Stimulated activated naive CD8-positive, alpha-beta T cell treated with anti-CD3 and anti-CD28 coated beads, Interleukin-15, amount 100 ng/mL, for 72 hours (primary cell): ENCODE data around the gene TRAP1.

ENCODE experiments used
- ATAC-seq: fragments of 150-1000 bp; cut with Tn5 transposase; 2 replicates; pipeline ENCODE4 v1.10.0; 2021; ENCODE audit warnings: mild to moderate bottlenecking, moderate library complexity
- DNase-seq, 2 donors: peaks; one replicate each; pipeline ENCODE4 v3.0.0; 2021 to 2022
- H3K27ac Mint-ChIP-seq, 2 donors: one replicate each; pipeline ENCODE4 v1.8.0; 2022; ENCODE audit warnings: mild to moderate bottlenecking in 2 of 2, mixed read lengths in 2 of 2, moderate library complexity in 2 of 2
- H3K27me3 Mint-ChIP-seq: one replicate; pipeline ENCODE4 v1.8.0; 2022; ENCODE audit warnings: mixed read lengths
- H3K4me1 Mint-ChIP-seq: one replicate; pipeline ENCODE4 v1.8.0; 2022; ENCODE audit warnings: mild to moderate bottlenecking, mixed read lengths
- H3K4me3 Mint-ChIP-seq, 2 donors: one replicate each; pipeline ENCODE4 v1.8.0; 2022; ENCODE audit warnings: mild to moderate bottlenecking in 2 of 2, mixed read lengths in 2 of 2, moderate library complexity in 1 of 2
- H3K9me3 Mint-ChIP-seq, 2 donors: one replicate each; pipeline ENCODE4 v1.8.0; 2022; ENCODE audit warnings: mixed read lengths in 2 of 2

TRAP1 gene

GRCh38 chr16:3642397-3643094 is 74.8 kb downstream of the TRAP1 start:
- Mint-ChIP-seq H3K27me3 (no peaks in the 10 kb centered on the region), H3K27ac (peak overlapping the region in 1 of 2 donors; percentile 10), H3K4me1 (peaks cover 21% of the 10 kb centered on the region), H3K9me3 (peaks cover 0 to 6% of the 10 kb centered on the region in 2 donors), H3K4me3 (no peak overlapping the region)
- no peak for DNase-seq
- no peak for ATAC-seq

GRCh38 chr16:3641801-3642396 is 75.4 kb downstream of the TRAP1 start:
- DNase-seq, result no peak
- no peak for ATAC-seq
- Mint-ChIP-seq H3K27me3 (no peaks in the 10 kb centered on the region), H3K4me3 (no peak overlapping the region), H3K4me1 (peaks cover 27% of the 10 kb centered on the region), H3K9me3 (peaks cover 0 to 6% of the 10 kb centered on the region in 2 donors), H3K27ac (no peak overlapping the region)

DNA sequence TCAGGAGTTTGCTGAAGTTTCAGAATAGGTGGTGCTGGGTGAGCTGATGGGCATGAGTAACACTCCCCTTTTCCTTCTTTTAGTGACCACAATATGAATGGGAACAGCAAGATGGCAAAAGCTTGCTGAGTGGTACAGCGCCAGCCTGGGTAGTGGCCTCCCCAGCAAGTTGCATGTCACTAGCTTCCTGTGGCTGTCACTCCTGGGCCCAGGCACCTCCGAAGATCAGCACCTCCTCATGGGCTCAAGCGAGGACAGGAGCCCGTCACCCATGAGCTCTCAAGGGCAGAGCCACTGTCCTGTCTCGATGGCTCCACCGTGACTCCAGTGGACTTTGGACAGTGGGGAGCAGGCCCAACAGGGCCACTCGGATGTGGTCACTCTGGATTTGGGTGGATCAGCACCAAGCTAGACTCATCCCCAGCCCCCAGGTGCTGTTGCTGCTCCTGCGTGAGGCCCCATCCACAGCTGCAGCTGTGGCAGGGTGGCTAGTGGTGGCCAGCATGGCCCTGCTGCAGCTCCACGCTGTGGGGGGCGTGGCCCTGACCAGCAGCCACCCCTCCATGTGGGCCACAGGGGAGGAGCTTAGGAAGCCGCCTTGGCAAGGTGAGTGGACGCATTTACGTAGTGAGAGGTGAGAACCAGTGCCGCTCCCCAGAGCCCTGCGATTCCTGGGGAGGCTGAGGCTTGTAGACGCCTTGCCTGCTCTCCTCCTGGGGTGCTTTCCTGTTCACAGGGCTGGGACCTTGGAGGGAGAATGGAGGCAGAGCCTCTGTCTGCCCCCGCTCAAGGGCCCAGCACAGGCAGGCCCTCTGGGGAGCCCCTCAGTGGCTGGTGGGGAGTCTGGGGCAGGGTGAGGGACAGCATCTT is 76.5 kb downstream of the TRAP1 start:
- DNase-seq (no peak), ATAC-seq (no peak)
- Mint-ChIP-seq H3K9me3 (peaks cover 0 to 6% of the 10 kb centered on the region in 2 donors), H3K27ac (no peak overlapping the region), H3K4me1 (peaks cover 37% of the 10 kb centered on the region), H3K27me3 (no peaks in the 10 kb centered on the region), H3K4me3 (no peak overlapping the region)

DNA sequence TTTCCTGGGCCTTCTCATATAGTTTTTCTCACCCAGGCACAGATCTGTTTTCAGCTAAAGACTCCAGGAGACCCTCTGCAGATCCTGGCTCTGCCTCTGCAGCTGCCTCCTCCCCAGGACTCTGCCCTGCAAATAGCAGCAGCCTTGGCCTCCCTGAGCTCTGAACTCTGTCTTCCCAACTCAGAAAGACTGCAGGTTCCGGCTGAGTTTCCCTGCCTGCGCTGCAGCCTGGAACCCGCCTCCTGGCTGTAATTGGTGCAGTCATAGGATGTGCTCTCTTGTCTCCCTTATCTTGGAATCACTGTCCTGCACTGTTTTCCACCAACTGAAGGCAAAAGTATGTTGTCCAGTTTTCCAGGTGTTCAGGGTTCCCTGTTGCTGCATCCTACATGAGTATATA is 77.1 kb downstream of the TRAP1 start:
- DNase-seq, result no peak
- Mint-ChIP-seq H3K4me3 (no peak overlapping the region), H3K27me3 (no peaks in the 10 kb centered on the region), H3K9me3 (peaks cover 0 to 6% of the 10 kb centered on the region in 2 donors), H3K27ac (no peak overlapping the region), H3K4me1 (peaks cover 41% of the 10 kb centered on the region)
- ATAC-seq, result no peak

GRCh38 chr16:3638916-3639644 is 78.2 kb downstream of the TRAP1 start:
- H3K27ac Mint-ChIP-seq, result no peak overlapping the region
- no peaks in the 10 kb centered on the region for H3K27me3 Mint-ChIP-seq
- H3K4me3 Mint-ChIP-seq, result no peak overlapping the region
- peak in 1 of 2 donors; percentile 4 for DNase-seq
- H3K9me3 Mint-ChIP-seq, result peaks cover 0 to 6% of the 10 kb centered on the region in 2 donors
- no peak for ATAC-seq
- H3K4me1 Mint-ChIP-seq, result peaks cover 41% of the 10 kb centered on the region

GRCh38 chr16:3637371-3637923 is 79.9 kb downstream of the TRAP1 start:
- DNase-seq (peak; percentile 19 to 22), ATAC-seq (peak; percentile 77)
- no peaks in the 10 kb centered on the region for H3K27me3 Mint-ChIP-seq
- H3K9me3 Mint-ChIP-seq, result peaks cover 0 to 6% of the 10 kb centered on the region in 2 donors
- peak overlapping the region; percentile 92 to 95 for H3K27ac Mint-ChIP-seq
- peak overlapping the region; percentile 54 to 59 for H3K4me3 Mint-ChIP-seq
- H3K4me1 Mint-ChIP-seq, result peaks cover 49% of the 10 kb centered on the region

- H3K4me1 Mint-ChIP-seq, result peaks cover 43% of the 10 kb centered on the region
- peak in 1 of 2 donors; percentile 6 for DNase-seq
- peak overlapping the region in 1 of 2 donors; percentile 57 for H3K27ac Mint-ChIP-seq
- H3K4me3 Mint-ChIP-seq, result peak overlapping the region; percentile 48 to 54
- H3K9me3 Mint-ChIP-seq, result no peaks in the 10 kb centered on the region
- no peaks in the 10 kb centered on the region for H3K27me3 Mint-ChIP-seq
- peak; percentile 96 for ATAC-seq
Observed at GRCh38 chr16:3625911-3626732, 91.2 kb downstream of the TRAP1 start.

- Mint-ChIP-seq H3K4me3 (no peak overlapping the region), H3K27ac (no peak overlapping the region), H3K9me3 (no peaks in the 10 kb centered on the region), H3K27me3 (no peaks in the 10 kb centered on the region), H3K4me1 (peaks cover 45% of the 10 kb centered on the region)
- ATAC-seq, result no peak
- no peak for DNase-seq
Observed at GRCh38 chr16:3625331-3625730, 92.0 kb downstream of the TRAP1 start.

GRCh38 chr16:3623642-3624041 is 93.7 kb downstream of the TRAP1 start:
- Mint-ChIP-seq H3K4me1 (peaks cover 50% of the 10 kb centered on the region), H3K27ac (no peak overlapping the region), H3K4me3 (no peak overlapping the region), H3K9me3 (no peaks in the 10 kb centered on the region), H3K27me3 (no peaks in the 10 kb centered on the region)
- no peak for ATAC-seq
- DNase-seq, result no peak

- H3K4me3 Mint-ChIP-seq, result no peak overlapping the region
- H3K9me3 Mint-ChIP-seq, result no peaks in the 10 kb centered on the region
- no peak for ATAC-seq
Observed at GRCh38 chr16:3618769-3619141, 98.6 kb downstream of the TRAP1 start.

DNA sequence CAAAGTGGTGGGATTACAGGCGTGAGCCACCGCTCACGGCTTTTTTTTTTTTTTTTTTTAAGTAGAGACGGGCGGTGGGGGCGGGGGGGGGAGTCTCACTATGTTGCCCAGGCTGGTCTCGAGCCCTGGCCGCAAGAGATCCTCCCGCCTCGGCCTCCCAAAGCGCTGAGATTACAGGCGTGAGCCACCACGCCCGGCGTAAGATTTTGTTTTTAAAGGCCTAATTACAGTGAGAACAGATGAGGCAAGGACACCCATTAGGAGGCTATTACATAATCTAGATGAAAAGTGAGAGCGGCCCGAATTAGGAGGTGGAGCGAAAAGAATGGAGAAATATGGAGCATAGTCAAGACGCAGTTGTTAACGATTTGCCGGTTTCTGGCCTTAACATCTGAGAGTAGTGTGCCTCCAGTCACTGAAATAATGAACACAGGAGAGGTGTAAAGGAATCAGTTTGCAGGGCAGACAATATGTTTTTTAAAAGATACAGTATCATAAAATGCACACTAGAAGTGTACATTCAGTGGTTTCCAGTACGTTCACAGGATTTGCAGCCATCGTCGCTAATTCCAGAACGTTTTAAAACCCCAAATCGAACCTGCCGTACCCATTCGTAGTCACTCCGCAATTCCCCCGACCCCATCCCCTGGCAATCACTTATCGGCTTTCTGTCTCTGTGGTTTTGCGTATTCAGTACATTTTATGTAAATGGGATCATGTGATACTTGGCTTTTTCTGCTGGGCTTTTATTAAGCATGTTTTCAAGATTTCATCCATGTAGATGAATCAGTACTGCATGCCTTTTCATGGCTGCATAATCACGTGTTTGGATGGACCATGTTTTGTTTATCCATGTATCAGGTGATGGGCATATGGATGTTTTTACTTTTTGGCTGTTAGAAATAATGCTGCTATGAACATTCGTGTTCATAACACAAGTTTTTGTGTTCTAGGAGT is 104.5 kb downstream of the TRAP1 start:
- no peaks in the 10 kb centered on the region for H3K9me3 Mint-ChIP-seq
- H3K4me3 Mint-ChIP-seq, result peak overlapping the region; percentile 96 to 100
- peaks cover 53% of the 10 kb centered on the region for H3K4me1 Mint-ChIP-seq
- no peak for DNase-seq
- no peak for ATAC-seq
- H3K27ac Mint-ChIP-seq, result peak overlapping the region; percentile 31 to 99
- H3K27me3 Mint-ChIP-seq, result no peaks in the 10 kb centered on the region

More at GRCh38 chr16:3618769-3619141, 98.6 kb downstream of the TRAP1 start:
- Mint-ChIP-seq H3K27ac (no peak overlapping the region), H3K4me1 (peaks cover 54% of the 10 kb centered on the region), H3K27me3 (no peaks in the 10 kb centered on the region)
- DNase-seq, result no peak

GRCh38 chr16:3611146-3611975 is 106.0 kb downstream of the TRAP1 start, which contains the start of gene SLX4:
TSS of gene SLX4 (minus strand) at chr16:3611606. CDS start at chr16:3608964, 2,642 bp downstream.
- Mint-ChIP-seq H3K27me3 (no peaks in the 10 kb centered on the region), H3K9me3 (no peaks in the 10 kb centered on the region), H3K4me1 (peaks cover 58% of the 10 kb centered on the region), H3K27ac (peak within 1 kb of the TSS; percentile 97 to 99), H3K4me3 (peak within 1 kb of the TSS; percentile 96 to 100)
- peak; percentile 94 for ATAC-seq
- DNase-seq, result peak; percentile 91 to 94
